Skeletal muscle satellite cell (primary cell): Measurements from ENCODE around the gene MDGA2.

Experiments
- H3K27me3 ChIP-seq: 2 replicates; pipeline ENCODE4 v1.7.0; 2013; ENCODE audit warnings: low read length; ENCODE audit not compliant: control insufficient read depth, insufficient read depth
- H3K36me3 ChIP-seq: 2 replicates; pipeline ENCODE4 v1.7.0; 2013; ENCODE audit warnings: mild to moderate bottlenecking, control low read depth, low read length; ENCODE audit not compliant: insufficient read depth
- H3K4me1 ChIP-seq: 2 replicates; pipeline ENCODE4 v1.7.0; 2013; ENCODE audit warnings: low read length; ENCODE audit not compliant: control insufficient read depth, insufficient read depth
- H3K4me2 ChIP-seq: 2 replicates; pipeline ENCODE4 v1.7.0; 2013; ENCODE audit warnings: mild to moderate bottlenecking, low read length
- H3K4me3 ChIP-seq: 2 replicates; pipeline ENCODE4 v1.7.0; 2013; ENCODE audit warnings: low read length
- H3K9ac ChIP-seq: 2 replicates; pipeline ENCODE4 v1.7.0; 2013; ENCODE audit warnings: mild to moderate bottlenecking, low read depth, low read length, moderate library complexity
- H3K9me3 ChIP-seq: replicated peaks from 2 replicates; pipeline ENCODE4 v1.7.0; 2013; ENCODE audit warnings: mild to moderate bottlenecking, control low read depth, low read length

The MDGA2 gene

DNA sequence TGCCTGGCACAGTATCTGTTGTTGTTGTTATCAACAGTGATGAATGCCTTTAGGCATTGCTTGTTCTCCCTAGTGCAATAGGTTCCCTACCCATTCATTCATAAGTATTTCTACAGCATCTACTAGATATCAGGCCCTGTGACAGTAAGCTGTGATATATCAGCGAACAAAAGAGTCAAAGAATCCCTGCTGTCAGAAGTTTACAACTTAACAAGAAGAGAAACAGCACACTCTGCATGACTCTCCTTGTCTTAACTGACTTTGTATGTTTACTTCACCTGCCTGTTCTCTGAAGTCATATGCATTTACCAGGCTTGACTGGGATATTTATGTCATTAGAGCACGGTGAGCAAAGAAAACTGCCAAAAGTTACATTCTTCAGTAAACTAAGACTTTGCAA lies 571.6 kb downstream of the MDGA2 start:
- no peak overlapping the region for H3K4me2 ChIP-seq
- H3K9me3 ChIP-seq: peaks cover 7% of the 10 kb centered on the region
- no peaks in the 10 kb centered on the region for H3K4me1 ChIP-seq
- H3K4me3 ChIP-seq: no peak overlapping the region
- H3K36me3 ChIP-seq: no peaks in the 10 kb centered on the region
- no peak overlapping the region for H3K9ac ChIP-seq
- H3K27me3 ChIP-seq: no peaks in the 10 kb centered on the region

DNA sequence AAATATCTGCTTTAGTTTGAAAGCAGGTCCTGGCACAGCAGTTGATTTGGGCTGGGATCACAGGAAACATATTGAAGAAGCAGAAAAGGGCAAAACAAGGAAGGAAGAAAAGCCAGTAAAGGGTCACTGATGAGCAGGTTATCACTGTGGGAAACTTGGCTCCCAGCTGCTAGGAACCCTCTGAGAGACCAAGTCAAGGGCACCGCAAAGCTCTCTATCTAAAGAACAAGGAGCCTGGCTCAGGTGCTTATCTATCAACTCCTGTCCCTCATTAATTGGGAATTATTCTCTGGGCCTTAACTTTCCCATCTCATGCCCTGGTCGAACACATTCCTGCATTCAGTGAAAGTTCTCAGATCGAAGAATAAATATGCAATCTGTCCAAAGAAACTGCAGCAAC lies 572.9 kb downstream of the MDGA2 start:
- Histone ChIP-seq H3K36me3 (no peaks in the 10 kb centered on the region), H3K27me3 (no peaks in the 10 kb centered on the region), H3K9me3 (peaks cover 7% of the 10 kb centered on the region), H3K4me2 (no peak overlapping the region), H3K9ac (no peak overlapping the region), H3K4me1 (no peaks in the 10 kb centered on the region), H3K4me3 (no peak overlapping the region)

DNA sequence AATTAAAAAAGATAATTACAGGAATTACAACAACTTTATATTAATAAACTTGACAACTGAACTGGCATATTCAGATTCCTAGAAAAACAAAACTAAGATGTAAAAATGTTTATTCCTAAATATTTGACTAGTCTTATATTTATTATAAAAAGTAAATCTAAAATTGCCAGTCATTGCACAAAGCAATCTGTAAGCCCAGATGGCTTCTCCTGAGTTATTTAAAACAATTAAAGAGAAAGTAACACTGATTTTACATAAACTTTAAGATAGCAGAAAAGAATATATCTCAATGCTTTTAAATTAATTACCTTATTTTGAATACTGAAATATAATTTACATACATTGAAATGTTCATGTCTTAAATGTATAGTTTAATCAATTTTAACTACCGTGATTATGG lies 589.7 kb downstream of the MDGA2 start:
- no peak overlapping the region for H3K4me2 ChIP-seq
- H3K9me3 ChIP-seq: no peaks in the 10 kb centered on the region
- no peaks in the 10 kb centered on the region for H3K4me1 ChIP-seq
- no peaks in the 10 kb centered on the region for H3K36me3 ChIP-seq
- H3K9ac ChIP-seq: no peak overlapping the region
- no peaks in the 10 kb centered on the region for H3K27me3 ChIP-seq
- H3K4me3 ChIP-seq: no peak overlapping the region

DNA sequence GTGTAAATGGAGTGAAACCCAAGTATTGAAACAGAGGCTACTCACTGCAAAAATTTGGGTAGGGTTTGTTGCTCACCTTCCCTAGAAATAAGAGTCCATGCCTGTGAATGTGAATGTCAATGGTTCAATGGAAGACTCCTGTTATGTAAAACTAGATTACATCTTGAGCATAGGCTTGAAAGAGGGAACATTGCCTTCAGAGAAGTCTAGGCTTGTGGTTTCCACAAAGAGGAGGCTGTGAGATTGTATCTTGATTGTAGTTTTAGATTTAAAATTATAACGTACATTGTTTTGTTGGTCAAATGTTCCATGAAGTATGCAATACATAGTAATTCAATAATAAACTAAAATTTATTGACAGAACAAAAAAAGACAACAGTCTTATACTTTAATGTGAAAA lies 610.1 kb downstream of the MDGA2 start:
- Histone ChIP-seq H3K36me3 (no peaks in the 10 kb centered on the region), H3K4me2 (no peak overlapping the region), H3K9me3 (no peaks in the 10 kb centered on the region), H3K27me3 (no peaks in the 10 kb centered on the region), H3K4me3 (no peak overlapping the region), H3K9ac (no peak overlapping the region), H3K4me1 (no peaks in the 10 kb centered on the region)

DNA sequence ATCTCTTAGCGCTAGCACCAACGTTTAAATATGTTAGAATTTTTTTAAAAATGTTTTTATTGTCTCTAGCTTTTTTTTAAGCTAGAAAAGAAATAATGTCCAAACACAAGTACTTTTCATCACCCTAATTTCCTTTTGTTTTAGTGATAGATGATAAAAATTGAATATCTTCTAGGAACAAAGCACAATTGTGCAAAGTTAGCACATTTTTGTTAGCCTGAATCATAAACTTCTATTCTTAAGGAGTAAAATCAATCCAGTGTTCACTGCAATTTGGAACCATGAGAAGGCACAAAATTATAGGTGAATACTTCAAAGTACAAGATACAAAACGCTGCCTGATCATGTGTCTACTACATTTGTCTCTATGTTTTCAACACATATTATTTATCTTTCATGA lies 615.4 kb downstream of the MDGA2 start:
- Histone ChIP-seq H3K27me3 (no peaks in the 10 kb centered on the region), H3K4me2 (no peak overlapping the region), H3K9ac (no peak overlapping the region), H3K36me3 (no peaks in the 10 kb centered on the region), H3K4me1 (no peaks in the 10 kb centered on the region), H3K9me3 (no peaks in the 10 kb centered on the region), H3K4me3 (no peak overlapping the region)

DNA sequence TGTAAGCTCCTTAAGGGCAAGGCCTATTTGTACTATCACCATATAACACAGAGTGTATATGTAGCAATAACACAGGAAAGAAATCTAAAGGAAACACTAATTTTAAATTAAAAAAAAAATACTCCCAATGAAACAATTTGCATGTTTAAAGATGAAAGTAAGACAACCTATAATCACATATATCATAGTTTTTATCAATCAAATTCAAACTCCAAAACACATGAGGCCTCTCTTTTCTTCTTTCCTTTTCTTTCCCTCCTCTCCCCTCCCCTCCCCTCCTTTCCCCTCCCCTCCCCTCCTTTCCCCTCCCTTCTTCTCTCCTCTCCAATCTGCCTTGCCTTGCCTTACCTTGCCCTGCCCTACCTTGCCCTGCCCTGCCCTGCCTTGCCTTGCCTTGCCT lies 618.0 kb downstream of the MDGA2 start:
- Histone ChIP-seq H3K4me3 (no peak overlapping the region), H3K9ac (no peak overlapping the region), H3K4me1 (no peaks in the 10 kb centered on the region), H3K36me3 (no peaks in the 10 kb centered on the region), H3K27me3 (no peaks in the 10 kb centered on the region), H3K4me2 (no peak overlapping the region), H3K9me3 (no peaks in the 10 kb centered on the region)

DNA sequence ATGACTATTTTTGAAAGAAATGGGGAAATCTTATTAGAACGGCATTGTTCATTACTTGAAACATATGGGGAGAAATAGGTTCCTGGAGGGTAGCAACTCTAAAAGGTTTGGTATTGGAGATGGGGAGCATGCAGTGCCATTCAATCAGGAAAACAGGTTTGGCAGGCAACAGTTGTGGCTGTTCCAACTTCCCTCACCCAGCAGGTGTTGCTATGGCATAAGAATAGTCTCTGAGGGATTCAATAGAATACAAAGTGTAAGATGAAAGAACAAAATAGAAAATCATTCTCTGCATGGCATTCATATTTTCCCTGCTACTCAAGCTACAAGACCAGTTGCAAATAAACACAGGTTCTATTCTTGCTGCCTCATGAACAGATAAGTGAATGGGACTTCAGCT lies 630.6 kb downstream of the MDGA2 start:
- no peak overlapping the region for H3K9ac ChIP-seq
- H3K4me1 ChIP-seq: no peaks in the 10 kb centered on the region
- no peaks in the 10 kb centered on the region for H3K27me3 ChIP-seq
- no peak overlapping the region for H3K4me2 ChIP-seq
- H3K36me3 ChIP-seq: no peaks in the 10 kb centered on the region
- H3K9me3 ChIP-seq: no peaks in the 10 kb centered on the region
- H3K4me3 ChIP-seq: no peak overlapping the region

DNA sequence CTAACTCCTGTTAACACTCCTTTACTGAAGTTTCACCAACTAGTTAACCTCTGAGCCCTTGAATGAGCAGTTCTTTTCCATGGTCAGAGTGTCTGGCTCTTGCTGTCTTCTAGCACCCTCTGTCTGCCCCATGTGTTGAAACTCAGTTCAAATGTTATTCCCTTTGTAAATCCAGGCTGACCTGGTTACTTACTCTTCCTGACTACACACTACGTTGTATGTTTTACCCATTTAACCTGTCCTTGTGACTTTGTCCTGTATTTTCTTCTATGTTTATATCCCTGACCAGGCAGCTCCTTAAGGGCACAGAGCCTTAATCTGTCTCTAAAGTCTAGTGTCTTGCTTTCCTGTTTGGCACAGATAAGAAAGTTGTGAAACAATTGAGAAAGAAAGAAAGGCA lies 634.9 kb downstream of the MDGA2 start:
- no peaks in the 10 kb centered on the region for H3K36me3 ChIP-seq

DNA sequence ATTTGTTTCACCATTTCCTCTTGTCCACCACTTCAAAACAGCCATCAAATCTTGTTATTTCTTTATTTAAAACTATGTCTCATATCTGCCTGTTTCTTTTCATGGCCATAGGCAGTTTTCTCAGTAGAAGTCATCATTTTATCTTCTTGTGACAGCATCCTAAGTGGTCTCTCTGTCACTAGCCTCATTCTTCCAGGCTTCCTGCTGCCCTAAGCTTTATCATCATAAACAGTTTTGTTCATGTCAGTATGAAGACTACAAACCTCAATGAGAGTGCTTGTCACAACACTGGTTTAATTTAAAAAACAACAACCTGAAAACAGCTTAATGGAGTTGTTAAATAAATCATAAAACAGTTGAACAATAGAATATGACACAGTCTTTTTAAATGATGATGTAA lies 636.1 kb downstream of the MDGA2 start:
- Histone ChIP-seq H3K4me2 (no peak overlapping the region), H3K4me1 (no peaks in the 10 kb centered on the region), H3K9me3 (no peaks in the 10 kb centered on the region), H3K9ac (no peak overlapping the region), H3K27me3 (no peaks in the 10 kb centered on the region), H3K4me3 (no peak overlapping the region), H3K36me3 (no peaks in the 10 kb centered on the region)

More for the DNA sequence above, 634.9 kb downstream of the MDGA2 start:
- H3K9me3 ChIP-seq: no peaks in the 10 kb centered on the region
- H3K4me3 ChIP-seq: no peak overlapping the region
- H3K27me3 ChIP-seq: no peaks in the 10 kb centered on the region
- H3K9ac ChIP-seq: no peak overlapping the region
- H3K4me1 ChIP-seq: no peaks in the 10 kb centered on the region
- H3K4me2 ChIP-seq: no peak overlapping the region

DNA sequence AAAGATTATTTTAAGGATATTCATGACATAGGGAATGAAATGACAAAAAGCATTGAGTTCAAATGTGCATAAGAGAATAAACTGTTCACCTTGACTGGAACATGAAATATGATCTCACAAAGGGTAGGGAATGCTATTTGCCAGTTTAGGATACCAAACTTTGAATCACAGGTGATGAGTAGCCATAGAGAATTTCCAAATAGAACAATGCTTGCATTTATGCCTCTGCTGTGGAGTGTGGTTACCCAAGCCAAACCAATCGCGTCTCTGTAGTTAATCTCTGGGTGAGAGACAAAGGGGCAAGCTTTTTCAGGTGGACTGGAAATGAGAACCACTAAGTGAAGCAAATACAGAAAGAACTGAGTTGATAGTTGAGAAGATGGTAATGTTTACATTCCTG lies 652.7 kb downstream of the MDGA2 start:
- no peaks in the 10 kb centered on the region for H3K36me3 ChIP-seq
- no peak overlapping the region for H3K4me3 ChIP-seq
- no peak overlapping the region for H3K4me2 ChIP-seq
- H3K9me3 ChIP-seq: no peaks in the 10 kb centered on the region
- no peak overlapping the region for H3K9ac ChIP-seq
- no peaks in the 10 kb centered on the region for H3K4me1 ChIP-seq
- no peaks in the 10 kb centered on the region for H3K27me3 ChIP-seq

DNA sequence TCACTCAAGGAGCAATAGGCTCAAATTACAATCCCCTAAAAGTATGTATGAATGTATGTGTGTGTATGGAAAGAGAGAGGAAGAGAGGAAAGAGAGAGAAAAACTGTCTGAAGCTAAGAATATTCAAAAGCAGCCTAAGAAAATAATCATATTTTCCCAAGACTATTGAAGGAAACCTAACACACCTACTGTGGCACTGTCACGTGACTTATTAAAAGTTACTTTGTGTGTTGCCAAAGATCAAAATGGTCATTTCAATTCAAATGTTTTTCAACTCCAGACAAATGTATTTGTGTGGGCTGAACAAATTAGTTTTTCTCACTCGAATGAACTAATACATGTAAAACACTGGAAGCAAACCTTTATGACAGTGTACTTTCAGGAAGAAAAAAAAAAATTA lies 654.9 kb downstream of the MDGA2 start:
- H3K4me1 ChIP-seq: no peaks in the 10 kb centered on the region
- no peak overlapping the region for H3K9ac ChIP-seq
- H3K4me2 ChIP-seq: no peak overlapping the region
- H3K27me3 ChIP-seq: no peaks in the 10 kb centered on the region
- no peak overlapping the region for H3K4me3 ChIP-seq
- no peaks in the 10 kb centered on the region for H3K36me3 ChIP-seq
- H3K9me3 ChIP-seq: no peaks in the 10 kb centered on the region

DNA sequence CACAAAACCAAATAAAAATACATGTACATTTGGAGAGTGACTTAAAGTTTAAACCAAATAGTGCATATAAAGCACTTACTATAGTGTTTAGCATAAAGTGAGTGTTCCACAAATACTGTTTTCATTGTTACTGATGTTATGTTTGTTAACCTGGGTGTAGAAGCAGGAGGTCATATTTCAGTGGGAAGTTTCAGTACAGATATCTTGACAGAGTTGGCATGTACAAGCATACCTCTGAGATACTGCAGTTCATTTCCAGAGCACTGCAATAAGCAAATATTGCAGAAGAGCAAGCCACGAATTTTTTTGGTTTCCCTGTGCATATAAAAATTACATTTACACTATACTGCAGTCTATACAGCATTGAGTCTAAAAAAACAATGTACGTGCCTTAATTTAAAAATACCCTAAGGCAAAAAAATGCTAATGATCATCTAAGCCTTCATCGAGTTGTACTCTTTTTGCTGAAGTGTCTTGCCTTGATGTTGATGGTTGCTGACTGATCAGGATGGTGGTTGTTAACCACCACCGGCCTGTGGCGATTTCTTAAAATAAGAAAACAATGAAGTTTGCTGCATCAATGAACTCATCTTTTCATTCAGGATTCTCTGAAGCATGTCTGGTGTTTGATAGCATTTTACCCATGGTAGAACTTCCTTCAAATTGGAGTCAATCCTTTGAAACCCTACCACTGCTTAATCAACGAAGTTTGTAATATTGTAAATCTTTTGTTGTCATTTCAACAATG lies 662.7 kb downstream of the MDGA2 start:
- Histone ChIP-seq H3K4me3 (no peak overlapping the region), H3K4me2 (no peak overlapping the region), H3K36me3 (no peaks in the 10 kb centered on the region), H3K9ac (no peak overlapping the region), H3K27me3 (no peaks in the 10 kb centered on the region), H3K4me1 (no peaks in the 10 kb centered on the region), H3K9me3 (peaks cover 3% of the 10 kb centered on the region)
